ENCODE results near the gene A2ML1.
"Not testable (repeated sequence)": the region's sequence is repeated elsewhere in the genome, so short reads cannot be mapped to it uniquely, and the experiment has no call there.

A2ML1 gene

DNA sequence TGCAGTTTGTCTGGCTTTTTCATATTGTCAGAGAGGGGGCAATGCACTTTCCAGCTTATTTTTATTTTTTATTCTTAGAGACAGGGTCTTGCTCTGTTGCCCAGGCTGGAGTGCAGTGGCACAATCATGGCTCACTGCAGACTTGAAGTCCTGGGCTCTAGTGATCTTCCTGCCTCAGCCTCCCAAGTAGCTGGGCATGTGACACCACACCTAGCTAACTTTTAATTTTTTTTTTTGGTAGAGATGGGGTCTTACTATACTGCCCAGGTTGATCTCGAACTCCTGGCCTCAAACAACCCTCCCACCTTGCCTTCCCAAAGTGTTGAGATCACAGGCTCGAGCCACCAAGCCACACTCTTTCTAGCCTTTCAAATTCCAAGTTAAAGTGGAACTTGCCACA lies 3.9 kb upstream of the A2ML1 start:
- no peak for DNase-seq

GRCh38 chr12:8819666-8819980 lies 2.8 kb upstream of the A2ML1 start:
- DNase-seq, result no peak

GRCh38 chr12:8820676-8821407 lies 1.6 kb upstream of the A2ML1 start:
- not testable (repeated sequence) for DNase-seq

DNA sequence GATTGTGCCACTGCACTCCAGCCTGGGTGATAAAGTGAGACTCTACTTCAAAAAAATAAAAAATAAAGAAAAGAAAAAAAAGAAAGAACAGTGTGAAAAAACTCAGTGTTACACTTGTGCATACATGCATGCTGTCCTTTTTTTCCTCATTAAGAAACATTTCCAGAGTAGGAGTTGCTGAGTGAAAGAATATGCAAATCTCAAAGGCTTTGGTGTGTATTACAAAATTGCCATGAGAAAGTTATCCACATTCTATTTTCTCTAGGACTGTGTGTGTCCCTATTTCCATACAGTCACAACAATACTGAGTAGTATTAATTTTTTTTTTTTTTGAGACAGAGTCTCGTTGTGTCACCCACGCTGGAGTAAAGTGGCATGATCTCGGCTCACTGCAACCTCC lies 830 bp upstream of the A2ML1 start:
- no peak for DNase-seq

DNA sequence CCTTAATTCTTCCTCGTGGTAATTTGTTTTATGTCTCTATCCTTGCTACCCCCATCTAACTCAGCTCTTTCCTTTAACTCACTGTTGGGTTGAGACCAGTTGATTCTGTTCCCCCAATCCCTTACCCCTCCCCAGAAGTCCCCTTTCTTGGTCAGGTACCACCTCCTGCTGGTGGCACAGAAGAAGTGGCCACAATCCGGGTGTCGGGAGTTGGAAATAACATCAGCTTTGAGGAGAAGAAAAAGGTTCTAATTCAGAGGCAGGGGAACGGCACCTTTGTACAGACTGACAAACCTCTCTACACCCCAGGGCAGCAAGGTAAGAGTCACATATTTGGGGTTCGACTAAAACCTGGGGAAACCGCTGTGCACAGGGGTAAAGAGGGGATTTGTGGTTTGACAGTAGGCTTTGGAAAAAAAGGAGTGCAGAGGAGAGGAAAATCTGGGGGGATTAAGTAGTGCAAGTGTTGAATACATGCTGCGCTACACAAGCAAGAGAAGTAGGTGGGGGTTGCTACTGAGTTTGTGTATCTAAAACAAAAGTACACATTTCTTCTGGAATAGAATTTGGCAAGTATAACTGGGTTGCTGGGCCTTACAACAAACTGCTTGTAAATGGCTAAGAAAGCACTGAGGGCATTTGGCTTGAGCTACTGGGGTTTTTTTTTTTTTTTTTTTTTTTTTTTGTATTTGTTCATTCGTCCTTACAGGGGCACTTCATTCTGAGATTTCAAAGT lies 1.3 kb downstream of the A2ML1 start:
- DNase-seq, result no peak

- DNase-seq, result no peak
These were observed 5.3 kb downstream of the A2ML1 start for GRCh38 chr12:8827551-8828256.

- no peak for DNase-seq
These were observed 6.1 kb downstream of the A2ML1 start for GRCh38 chr12:8828257-8829124.

DNA sequence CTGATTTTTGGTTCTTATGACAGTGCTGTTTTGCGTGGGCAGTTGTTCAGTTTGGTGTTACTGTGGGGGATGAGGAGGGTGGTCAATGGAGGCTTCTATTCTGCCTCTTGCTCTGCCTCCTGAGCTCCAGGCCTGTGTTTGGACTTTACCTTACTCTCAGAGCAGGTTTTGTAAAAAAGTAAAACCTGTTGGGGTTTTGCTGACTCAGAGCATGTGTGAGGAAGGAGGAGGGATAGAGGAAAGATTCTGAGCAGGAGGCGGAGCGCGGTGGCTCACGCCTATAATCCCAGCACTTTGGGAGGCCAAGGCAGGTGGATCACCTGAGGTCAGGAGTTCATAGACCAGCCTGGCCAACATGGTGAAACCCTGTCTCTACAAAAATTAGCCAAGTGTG lies 6.7 kb downstream of the A2ML1 start:
- no peak for DNase-seq

DNA sequence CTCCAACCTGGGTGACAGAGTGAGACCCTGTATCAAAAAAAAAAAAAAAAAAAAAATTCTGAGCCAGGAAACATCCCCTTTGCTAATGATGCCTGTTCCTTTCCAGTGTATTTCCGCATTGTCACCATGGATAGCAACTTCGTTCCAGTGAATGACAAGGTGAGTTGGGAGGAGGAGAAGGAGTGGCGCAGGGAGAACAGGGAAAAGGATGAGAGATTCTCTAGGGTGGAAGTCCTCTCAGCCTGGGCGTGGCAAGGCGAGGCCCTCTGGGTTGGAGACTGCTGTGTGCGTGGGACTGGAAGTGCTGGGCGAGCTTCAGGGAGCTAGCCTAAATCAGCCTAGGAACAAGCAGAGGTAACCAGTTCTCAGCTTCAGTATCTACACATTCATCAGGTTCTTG lies 7.2 kb downstream of the A2ML1 start:
- DNase-seq, result no peak

DNA sequence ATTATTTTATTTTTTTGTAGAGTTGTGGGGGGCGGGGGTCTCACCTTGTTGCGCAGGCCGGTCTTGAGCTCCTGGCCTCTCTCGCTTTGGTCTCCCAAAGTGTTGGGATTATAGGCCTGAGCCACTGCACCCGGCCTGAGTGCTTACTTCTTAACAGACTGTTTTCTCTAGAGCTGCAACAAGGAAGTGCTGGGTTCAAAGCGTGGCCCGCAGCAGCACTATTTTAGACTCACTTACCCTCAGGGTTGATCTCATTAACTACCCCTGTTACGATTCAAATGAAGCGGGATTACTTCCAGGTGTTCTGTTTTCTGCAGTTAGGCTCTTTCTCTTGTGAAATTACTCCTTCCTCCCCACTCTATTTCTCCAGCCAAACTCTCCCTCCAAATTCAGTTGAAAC lies 8.7 kb downstream of the A2ML1 start:
- no peak for DNase-seq

DNA sequence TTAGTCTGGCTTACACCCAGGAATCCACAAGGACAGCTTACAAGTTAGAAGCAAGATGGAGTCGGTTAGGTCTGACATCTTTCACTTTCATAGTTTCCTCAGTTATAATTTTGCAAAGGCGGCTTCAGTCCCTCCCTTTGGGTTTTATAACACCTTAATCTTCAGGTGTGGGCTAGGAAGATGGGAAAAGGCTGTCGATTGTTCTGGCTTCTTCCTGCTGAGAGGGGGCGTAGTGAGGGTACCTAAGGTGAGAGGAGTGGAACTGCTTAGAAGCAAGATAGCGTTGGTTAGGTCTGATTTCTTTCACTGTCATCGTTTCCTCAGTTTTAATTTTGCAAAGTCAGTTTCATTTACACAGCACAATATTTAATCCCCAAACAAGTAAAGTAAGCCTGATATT lies 10.1 kb downstream of the A2ML1 start:
- no peak for DNase-seq

DNA sequence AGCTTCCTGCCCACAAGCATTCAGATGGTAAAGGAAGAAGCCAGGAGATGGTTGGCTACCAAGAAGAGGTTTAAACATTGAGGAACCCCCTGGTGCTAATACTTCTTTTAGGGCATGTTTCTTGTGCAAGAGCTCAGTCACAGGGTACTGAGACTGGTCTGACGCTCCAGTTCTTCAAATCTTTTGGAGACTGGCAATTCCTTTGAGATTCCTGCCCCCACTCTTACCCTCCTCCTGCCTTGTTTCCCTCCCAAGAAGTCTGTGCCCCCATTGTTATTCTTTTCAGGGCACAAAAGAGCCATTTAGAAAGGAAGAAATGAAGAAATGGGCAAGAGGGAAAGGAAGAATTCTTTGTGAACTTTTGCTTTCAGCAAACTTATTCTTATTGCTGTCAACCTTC lies 11.8 kb downstream of the A2ML1 start:
- no peak for DNase-seq

DNA sequence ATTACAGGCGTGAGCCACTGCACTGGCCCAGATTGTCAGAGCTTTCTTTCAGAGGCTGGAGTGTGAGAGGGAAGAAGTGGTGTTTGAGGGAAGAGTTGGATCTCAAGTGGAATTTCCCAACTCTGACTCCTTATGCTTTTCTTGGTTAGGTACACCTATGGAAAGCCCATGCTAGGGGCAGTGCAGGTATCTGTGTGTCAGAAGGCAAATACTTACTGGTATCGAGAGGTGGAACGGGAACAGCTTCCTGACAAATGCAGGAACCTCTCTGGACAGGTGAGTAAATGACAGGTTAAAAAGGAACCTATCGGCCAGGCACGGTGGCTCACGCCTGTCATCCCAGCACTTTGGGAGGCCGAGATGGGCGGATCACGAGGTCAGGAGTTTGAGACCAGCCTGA lies 14.9 kb downstream of the A2ML1 start:
- DNase-seq, result no peak

DNA sequence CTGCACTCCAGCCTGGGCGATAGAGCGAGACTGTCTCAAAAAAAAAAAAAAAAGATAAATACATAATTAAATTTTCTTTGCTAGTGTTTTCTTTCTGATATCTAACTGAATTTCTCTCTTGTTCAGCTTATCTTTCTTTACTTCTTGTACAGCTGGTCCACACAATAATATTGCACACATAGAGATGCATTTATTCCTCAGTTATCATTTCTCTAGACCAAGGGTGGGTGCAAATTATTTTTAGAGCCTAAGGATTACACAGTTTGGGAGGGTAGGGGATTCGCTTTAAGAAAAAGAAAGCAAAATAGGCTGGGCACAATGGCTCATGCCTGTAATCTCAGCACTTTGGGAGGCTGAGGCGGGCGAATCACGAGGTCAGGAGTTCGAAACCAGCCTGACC lies 17.9 kb downstream of the A2ML1 start:
- no peak for DNase-seq

DNA sequence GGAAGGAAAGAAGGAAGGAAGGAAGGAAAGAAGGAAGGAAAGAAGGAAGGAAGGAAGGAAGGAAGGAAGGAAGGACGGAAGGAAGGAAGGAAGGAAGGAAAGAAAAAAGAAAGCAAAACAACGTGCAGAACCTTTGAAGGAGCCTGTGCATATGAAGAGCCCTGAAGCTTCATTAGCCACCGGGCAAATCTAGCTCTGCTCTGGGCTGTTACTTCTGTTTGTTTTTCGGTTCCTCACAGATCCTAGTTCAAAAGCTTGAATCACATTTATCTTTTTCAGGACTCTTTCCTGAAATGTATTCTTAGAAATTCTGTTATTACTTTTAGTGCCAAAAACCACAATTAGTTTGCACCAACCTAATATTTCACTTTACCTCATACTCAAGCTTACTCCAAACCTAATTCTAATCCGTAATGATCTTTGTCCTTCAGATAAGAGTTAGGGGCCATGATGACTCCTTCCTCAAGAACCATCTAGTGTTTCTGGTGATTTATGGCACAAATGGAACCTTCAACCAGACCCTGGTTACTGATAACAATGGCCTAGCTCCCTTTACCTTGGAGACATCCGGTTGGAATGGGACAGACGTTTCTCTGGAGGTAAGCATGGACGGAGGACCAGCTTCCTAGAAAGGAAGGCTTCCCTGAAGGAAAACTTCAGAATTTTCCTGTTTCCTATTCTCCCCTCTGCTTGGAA lies 18.7 kb downstream of the A2ML1 start:
- no peak for DNase-seq

DNA sequence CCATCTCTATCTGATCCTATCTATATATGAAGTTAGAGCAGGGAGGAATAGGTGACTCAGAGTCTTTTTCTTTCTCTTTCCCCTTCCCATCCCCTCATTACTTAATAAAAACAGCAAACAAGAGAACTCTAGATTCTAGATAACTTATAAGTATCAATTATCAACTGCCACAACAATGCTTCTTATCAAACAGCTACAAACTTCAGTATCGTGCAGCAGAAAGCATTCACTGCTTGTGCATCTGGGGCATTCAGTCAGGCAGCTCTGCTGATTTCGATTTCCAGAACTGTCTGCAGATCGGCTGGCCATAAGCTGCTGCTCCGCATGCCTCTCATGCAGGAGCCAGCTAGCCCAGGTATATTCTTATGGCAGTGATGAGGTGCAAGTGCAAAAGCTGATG lies 19.4 kb downstream of the A2ML1 start:
- DNase-seq, result no peak

- DNase-seq, result no peak
These were observed 22.2 kb downstream of the A2ML1 start for GRCh38 chr12:8844665-8845064.

GRCh38 chr12:8846305-8846704 lies 23.9 kb downstream of the A2ML1 start:
- DNase-seq, result no peak

DNA sequence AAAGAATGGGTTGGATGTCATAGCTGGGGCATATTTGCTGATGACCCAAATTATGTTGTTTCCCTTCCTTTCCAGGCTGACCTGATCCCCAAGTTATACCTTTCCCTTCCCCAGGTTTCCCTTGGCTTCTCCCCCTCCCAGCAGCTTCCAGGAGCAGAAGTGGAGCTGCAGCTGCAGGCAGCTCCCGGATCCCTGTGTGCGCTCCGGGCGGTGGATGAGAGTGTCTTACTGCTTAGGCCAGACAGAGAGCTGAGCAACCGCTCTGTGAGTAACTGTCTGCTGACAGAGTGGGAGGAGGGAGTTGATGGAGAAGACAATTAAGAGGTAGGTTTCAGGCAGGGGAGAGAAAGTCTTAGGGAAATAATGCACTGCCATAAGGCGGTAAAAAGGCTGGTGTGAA lies 25.0 kb downstream of the A2ML1 start:
- DNase-seq, result no peak

DNA sequence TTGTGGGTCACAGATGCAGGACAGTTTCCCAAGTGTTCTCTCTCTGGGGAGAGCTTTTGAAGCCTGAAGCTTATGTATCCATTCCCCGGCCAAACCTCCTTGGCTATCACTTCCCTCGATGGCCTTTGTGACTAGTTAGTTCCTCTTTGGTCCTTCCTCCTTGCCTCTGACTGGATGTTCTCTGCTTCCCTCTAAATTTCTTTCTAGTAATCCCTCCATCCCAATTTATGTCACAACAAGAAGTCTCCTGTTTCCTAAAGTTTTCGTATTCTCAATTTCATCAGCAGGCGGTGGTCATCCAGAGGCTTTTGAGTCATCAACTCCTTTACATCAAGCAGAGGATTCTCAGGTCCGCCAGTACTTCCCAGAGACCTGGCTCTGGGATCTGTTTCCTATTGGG lies 27.5 kb downstream of the A2ML1 start:
- no peak for DNase-seq

GRCh38 chr12:8852119-8852518 lies 29.7 kb downstream of the A2ML1 start:
- no peak for DNase-seq

DNA sequence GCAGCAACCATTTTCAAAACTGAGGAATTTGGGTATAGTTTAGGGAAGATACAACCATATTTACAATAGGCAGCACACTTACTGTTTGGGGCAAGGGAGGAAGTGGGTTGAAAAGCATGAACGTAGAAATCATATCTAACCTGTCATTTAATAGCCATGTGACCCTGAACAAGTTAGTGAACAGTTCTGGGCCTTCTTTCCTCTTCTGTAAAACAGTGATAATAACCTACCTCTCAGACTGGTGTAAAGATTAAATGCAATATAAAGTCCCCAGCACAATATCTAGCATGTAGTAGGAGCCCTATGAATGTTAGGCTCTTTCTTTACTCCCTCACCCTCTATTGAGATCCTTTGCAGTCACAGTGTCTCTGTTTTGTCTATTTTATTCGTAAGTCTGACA lies 33.5 kb downstream of the A2ML1 start:
- DNase-seq, result no peak

- not testable (repeated sequence) for DNase-seq
These were observed 37.0 kb downstream of the A2ML1 start for GRCh38 chr12:8859448-8859847.

Measured in stimulated activated CD8-positive, alpha-beta memory T cell treated with anti-CD3 and anti-CD28 coated beads, Interleukin-4, amount 100 ng/mL, for 48 hours (primary cell).